Heart right ventricle (tissue), 16 donors: ENCODE results near the gene GIPC3. TPM values are rescaled to one million over a fixed set of nuclear protein-coding genes. Genes with fewer than 3 reads are reported as not detected.

Source experiments
- ATAC-seq, 8 donors: fragments of 200-7000 bp; cut with Tn5 transposase; one replicate each; pipeline ENCODE4 v1.9.1; 2020; ENCODE audit warnings: mild to moderate bottlenecking in 8 of 8, moderate library complexity in 8 of 8, moderate number of reproducible peaks in 1 of 8
- DNase-seq, 2 donors: peaks; one replicate each; pipeline ENCODE4 v3.0.0-alpha.2; 2020
- H3K27ac ChIP-seq, 10 donors: fragments of 200-600 bp; sonication (generic) in 2 of 10; one replicate each; pipeline versions ENCODE4 v1.5.0 to v1.8.0; 2020 to 2022; ENCODE audit warnings: mild to moderate bottlenecking in 3 of 10
- H3K27me3 ChIP-seq, 7 donors: fragments of 200-600 bp; one replicate each; pipeline ENCODE4 v1.8.0; 2021 to 2022; ENCODE audit warnings: mild to moderate bottlenecking in 2 of 7
- H3K36me3 ChIP-seq, 9 donors: fragments of 200-600 bp; sonication (generic) in 1 of 9; one replicate each; pipeline versions ENCODE4 v1.5.0 to v1.8.0; 2020 to 2022; ENCODE audit warnings: mild to moderate bottlenecking in 2 of 9
- H3K4me1 ChIP-seq, 9 donors: fragments of 200-600 bp; sonication (generic) in 1 of 9; one replicate each; pipeline versions ENCODE4 v1.5.0 to v1.8.0; 2020 to 2022; ENCODE audit warnings: mild to moderate bottlenecking in 4 of 9
- H3K4me3 ChIP-seq, 10 donors: fragments of 200-600 bp; sonication (generic) in 2 of 10; one replicate each; pipeline versions ENCODE4 v1.5.0 to v1.8.0; 2020 to 2022; ENCODE audit warnings: mild to moderate bottlenecking in 7 of 10, moderate library complexity in 2 of 10
- H3K9me3 ChIP-seq, 11 donors: fragments of 200-600 bp in 10 of 11; sonication (generic) in 2 of 11; one replicate each; pipeline versions ENCODE4 v1.5.0 to v1.8.0; 2013 to 2022; ENCODE audit warnings: mild to moderate bottlenecking in 2 of 11, control low read depth in 1 of 11, moderate library complexity in 1 of 11
- WGBS, 2 donors: extraction: QIAGEN DNeasy Blood & Tissue Kit; methylation state at CpG; one replicate each; pipeline ENCODE4 v1.1.7; 2013; ENCODE audit warnings: inconsistent platforms in 1 of 2; 5-methylcytosine and 5-hydroxymethylcytosine counted together
- intact Hi-C, 10 donors: fragments of 100-400 bp; cut with DNase I; formaldehyde crosslinking; loops; one replicate each; pipeline versions ENCODE4 v1.11.1 to v1.14.2; 2022
- polyA plus RNA-seq, 2 donors: library from polyadenylated mRNA; stranded (reverse); fragments of 200-250 nt; gene quantifications; one replicate each; pipeline ENCODE4 v1.2.3, GENCODE V29; 2013
- total RNA-seq, 10 donors: library from RNA; stranded (reverse); fragmentation: NEBNext Ultra II Directional in 3 of 10; extraction: Animal tissue kit (Norgen Biotek cat#: 25700) in 3 of 10; gene quantifications; one replicate each; pipeline versions ENCODE4 v1.2.1 to v1.2.4, GENCODE V29; 2021 to 2023
- TF ChIP-seq, protein P1 (sequence below), 9 donors: fragments of 200-600 bp; sonication (generic) in 2 of 9; IDR thresholded peaks; one replicate each; pipeline versions ENCODE4 v1.5.0 to v1.8.0; 2021 to 2022; ENCODE audit warnings: antibody characterized with exemption in 9 of 9, mild to moderate bottlenecking in 5 of 9, moderate library complexity in 1 of 9
- donor health status: Arrhythmogenic right ventricular cardiomyopathy.
- donor health status: ischemic (EF 13 %, LVEDD 7.1; RV severe dilation, severe dysfunction).
- donor health status: healthy with polysubstance abuse.
- donor health status: DM: no; HTN: yes; CAD: no.
- donor health status: DM: no; HTN: no; CAD: no.
- donor health status: ischemic (EF 25% LVEDD 6.9; RV normal size, moderate dysfunction).
- donor health status: ischemic (EF 25% LVEDD 5.7; RV mildly dilated, moderate dysfunction).
- donor health status: healthy.
- donor health status: DM: yes; HTN: yes; CAD: no.
- donor health status: Ischemic cardiomyopathy.
- donor health status: ischemic (EF 35%, LVEDD 5.7; RV mildly dilated, moderate dysfunction).
- donor health status: nonischemic (EF 11% LVEDD 7.7; RV severe dilation, severe dysfunction).
- donor health status: DM: yes; HTN: yes; CAD: no.
- donor health status: PGD.
- donor health status: ischemic (EF 29% LVEDD 5.4; RV normal size, mild dysfunction).
- donor health status: nonischemic (EF 23%, LVEDD 6.1; RV moderate dilation, normal function).

The GIPC3 gene
- total and polyA plus RNA-seq, 12 donors = 0.90 to 2.8 (median 2.1) TPM

DNA sequence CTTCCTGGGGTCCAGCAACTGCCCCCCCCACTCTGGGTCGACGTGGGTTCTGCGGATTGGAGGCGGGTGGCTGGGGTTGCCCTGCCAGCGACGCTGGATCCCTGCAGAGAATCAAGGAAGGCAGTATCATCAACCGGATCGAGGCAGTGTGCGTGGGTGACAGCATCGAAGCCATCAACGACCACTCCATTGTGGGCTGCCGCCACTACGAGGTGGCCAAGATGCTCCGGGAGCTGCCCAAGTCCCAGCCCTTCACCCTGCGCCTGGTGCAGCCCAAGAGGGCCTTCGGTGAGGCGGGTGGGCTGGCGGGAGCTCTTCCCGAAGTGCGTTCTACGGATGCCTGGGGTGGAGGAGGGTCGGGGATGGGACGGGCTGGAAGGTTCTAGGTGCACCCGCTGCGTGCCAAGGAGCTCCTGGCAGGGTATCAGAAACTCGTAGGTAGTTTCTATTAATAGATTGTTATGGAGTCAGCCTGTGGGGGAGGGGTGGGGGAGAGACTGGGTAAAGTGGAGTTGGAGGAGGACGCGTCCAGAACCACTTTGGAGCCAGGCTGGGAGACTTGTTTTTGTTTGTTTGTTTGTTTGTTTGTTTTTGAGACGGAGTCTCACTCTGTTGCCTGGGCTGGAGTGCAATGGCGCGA lies 1.5 kb downstream of the GIPC3 start:
- Histone ChIP-seq H3K4me3 (peak overlapping the region in 1 of 10 donors; percentile 60), H3K27ac (peak overlapping the region in 1 of 10 donors; percentile 31), H3K4me1 (peaks cover 0 to 20% (median 12%) of the 10 kb centered on the region in 9 donors), H3K27me3 (peaks cover 11 to 33% (median 21%) of the 10 kb centered on the region in 7 donors), H3K36me3 (peaks cover 0 to 5% (median 0%) of the 10 kb centered on the region in 9 donors), H3K9me3 (no peaks in the 10 kb centered on the region)
- DNase-seq (no peak), ATAC-seq (peak; percentile 25 to 61 (median 41))
- TF ChIP-seq, protein P1, sequence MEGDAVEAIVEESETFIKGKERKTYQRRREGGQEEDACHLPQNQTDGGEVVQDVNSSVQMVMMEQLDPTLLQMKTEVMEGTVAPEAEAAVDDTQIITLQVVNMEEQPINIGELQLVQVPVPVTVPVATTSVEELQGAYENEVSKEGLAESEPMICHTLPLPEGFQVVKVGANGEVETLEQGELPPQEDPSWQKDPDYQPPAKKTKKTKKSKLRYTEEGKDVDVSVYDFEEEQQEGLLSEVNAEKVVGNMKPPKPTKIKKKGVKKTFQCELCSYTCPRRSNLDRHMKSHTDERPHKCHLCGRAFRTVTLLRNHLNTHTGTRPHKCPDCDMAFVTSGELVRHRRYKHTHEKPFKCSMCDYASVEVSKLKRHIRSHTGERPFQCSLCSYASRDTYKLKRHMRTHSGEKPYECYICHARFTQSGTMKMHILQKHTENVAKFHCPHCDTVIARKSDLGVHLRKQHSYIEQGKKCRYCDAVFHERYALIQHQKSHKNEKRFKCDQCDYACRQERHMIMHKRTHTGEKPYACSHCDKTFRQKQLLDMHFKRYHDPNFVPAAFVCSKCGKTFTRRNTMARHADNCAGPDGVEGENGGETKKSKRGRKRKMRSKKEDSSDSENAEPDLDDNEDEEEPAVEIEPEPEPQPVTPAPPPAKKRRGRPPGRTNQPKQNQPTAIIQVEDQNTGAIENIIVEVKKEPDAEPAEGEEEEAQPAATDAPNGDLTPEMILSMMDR (IDR thresholded peaks at IDR 0.05) = no peak
- 41 to 47% methylated on average over 31 of the region's 31 CpGs for WGBS, 2 donors
- intact Hi-C loops = loop anchor here in 6 of 10 donors (1.0 to 2.0 kb wide), 2 partner anchors 31 to 32 kb away; no protein-coding TSS in a partner anchor

DNA sequence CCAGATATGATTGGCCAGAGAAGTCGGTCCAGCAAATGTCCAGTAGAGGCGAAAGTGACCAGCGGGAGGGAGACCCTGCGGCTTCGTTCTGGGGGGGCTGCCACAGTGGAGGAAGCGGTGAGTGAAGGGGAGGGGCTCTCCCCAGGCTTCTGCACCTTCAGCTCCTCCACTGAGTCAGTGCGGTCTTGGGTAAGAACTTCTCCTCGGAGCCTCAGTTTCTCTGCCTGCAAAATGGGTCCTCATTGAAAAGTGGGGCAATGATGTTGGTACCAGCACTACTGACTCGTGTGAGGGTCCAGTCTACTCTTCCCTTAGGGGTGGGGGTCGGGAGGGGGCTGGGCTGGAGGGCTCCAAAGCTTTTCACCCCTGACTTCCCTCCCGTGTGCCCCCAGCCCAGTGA lies 4.2 kb downstream of the GIPC3 start:
- DNase-seq = no peak
- no peaks in the 10 kb centered on the region for H3K9me3 ChIP-seq
- WGBS, 2 donors = 81 to 88% methylated on average over 11 of the region's 11 CpGs
- H3K27ac ChIP-seq = no peak overlapping the region
- TF ChIP-seq, protein P1 (IDR thresholded peaks at IDR 0.05) = no peak
- no peak overlapping the region for H3K4me3 ChIP-seq
- H3K4me1 ChIP-seq = peaks cover 0 to 20% (median 12%) of the 10 kb centered on the region in 9 donors
- intact Hi-C loops = no loop called here
- ATAC-seq = no peak
- peaks cover 0 to 12% (median 0%) of the 10 kb centered on the region in 9 donors for H3K36me3 ChIP-seq
- H3K27me3 ChIP-seq = peaks cover 11 to 24% (median 18%) of the 10 kb centered on the region in 7 donors

DNA sequence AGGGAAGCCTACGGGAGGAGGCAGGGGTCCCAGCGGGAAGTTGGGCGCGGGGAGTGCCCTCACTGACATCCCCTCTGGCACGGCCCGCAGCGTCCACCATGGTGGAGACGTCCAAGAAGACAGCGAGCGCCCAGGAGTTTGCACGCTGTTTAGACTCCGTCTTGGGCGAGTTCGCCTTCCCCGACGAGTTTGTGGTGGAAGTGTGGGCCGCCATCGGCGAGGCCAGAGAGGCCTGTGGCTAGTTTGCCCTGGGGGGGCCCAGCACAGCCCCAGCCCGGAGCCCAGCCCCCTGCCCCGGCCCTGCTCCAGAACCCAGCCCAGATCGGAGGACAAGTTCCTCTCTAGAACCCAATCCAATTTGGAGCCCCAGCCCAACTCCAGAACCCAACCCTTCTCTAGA lies 4.7 kb downstream of the GIPC3 start:
- H3K27me3 ChIP-seq = peaks cover 11 to 19% (median 14%) of the 10 kb centered on the region in 7 donors
- H3K36me3 ChIP-seq = peaks cover 0 to 13% (median 0%) of the 10 kb centered on the region in 9 donors
- H3K9me3 ChIP-seq = no peaks in the 10 kb centered on the region
- WGBS, 2 donors = 94 to 97% methylated on average over 22 of the region's 22 CpGs
- H3K4me3 ChIP-seq = no peak overlapping the region
- peaks cover 0 to 19% (median 12%) of the 10 kb centered on the region in 9 donors for H3K4me1 ChIP-seq
- TF ChIP-seq, protein P1 (IDR thresholded peaks at IDR 0.05) = no peak
- no peak overlapping the region for H3K27ac ChIP-seq
- ATAC-seq (no peak), DNase-seq (no peak)
- intact Hi-C loops = no loop called here

DNA sequence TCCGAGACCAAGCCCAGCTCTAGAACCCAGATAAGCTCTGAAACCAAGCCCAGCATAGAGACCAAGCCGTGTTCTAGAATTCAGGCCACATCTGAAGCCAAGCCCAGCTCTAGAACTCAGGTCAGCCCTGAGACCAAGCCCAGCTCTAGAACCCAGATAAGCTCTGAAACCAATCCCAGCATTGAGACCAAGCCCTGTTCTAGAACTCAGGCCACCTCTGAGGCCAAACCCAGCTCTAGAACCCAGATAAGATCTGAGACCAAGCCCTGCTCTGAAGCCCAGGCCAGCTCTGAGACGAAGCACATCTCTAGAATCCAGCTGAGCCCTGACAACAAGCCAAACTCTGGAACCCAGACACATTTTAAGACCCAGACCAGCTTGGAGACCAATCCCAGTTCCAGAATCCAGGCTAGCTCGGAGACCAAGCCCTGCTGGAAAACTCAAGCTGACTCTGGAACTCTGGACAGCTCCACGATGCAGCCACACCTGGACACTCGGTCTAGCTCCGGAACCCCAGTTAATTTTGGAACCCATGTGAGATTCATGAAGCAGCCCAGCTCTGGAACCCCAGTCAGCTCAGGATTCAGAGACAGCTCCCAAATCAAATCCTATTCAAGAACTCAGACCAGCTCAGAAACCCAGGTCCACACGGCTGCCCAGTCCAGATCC lies 5.8 kb downstream of the GIPC3 start:
- ATAC-seq = no peak
- Histone ChIP-seq H3K9me3 (no peaks in the 10 kb centered on the region), H3K4me1 (peaks cover 0 to 15% (median 7%) of the 10 kb centered on the region in 9 donors), H3K36me3 (peaks cover 0 to 22% (median 0%) of the 10 kb centered on the region in 9 donors), H3K27me3 (peaks cover 0 to 7% (median 2%) of the 10 kb centered on the region in 7 donors), H3K4me3 (no peak overlapping the region), H3K27ac (no peak overlapping the region)
- 92 to 94% methylated on average over 8 of the region's 8 CpGs for WGBS, 2 donors
- intact Hi-C loops = no loop called here
- TF ChIP-seq, protein P1 (IDR thresholded peaks at IDR 0.05) = no peak
- DNase-seq = no peak
